Large intestine (tissue), 3 donors: Measurements from ENCODE around the gene HUS1B. TPM values are rescaled to one million over a fixed set of nuclear protein-coding genes. Genes with fewer than 3 reads are reported as not detected.
A peak's percentile ranks its signal among the peaks of the same experiment; 100 is the strongest.

Experiments
- DNase-seq, 2 donors: peaks; one replicate each; pipeline versions ENCODE4 v3.0.0 to v3.0.0-alpha.2; 2013
- H3K27ac ChIP-seq: one replicate; pipeline ENCODE4 v1.5.1; 2013; ENCODE audit warnings: low read length
- H3K27me3 ChIP-seq: 2 replicates; pipeline ENCODE4 v1.6.1; 2013; ENCODE audit warnings: low read length; ENCODE audit not compliant: control insufficient read depth, insufficient read depth
- H3K36me3 ChIP-seq: 2 replicates; pipeline ENCODE4 v1.6.1; 2013; ENCODE audit warnings: low read length; ENCODE audit not compliant: control insufficient read depth, insufficient read depth
- H3K4me1 ChIP-seq: one replicate; pipeline ENCODE4 v1.6.1; 2013; ENCODE audit warnings: low read length; ENCODE audit not compliant: control insufficient read depth, insufficient read depth
- H3K4me3 ChIP-seq: one replicate; pipeline ENCODE4 v1.5.1; 2013; ENCODE audit warnings: low read length
- H3K9me3 ChIP-seq: one replicate; pipeline ENCODE4 v1.6.1; 2013; ENCODE audit warnings: mild to moderate bottlenecking, low read depth, low read length, moderate library complexity; ENCODE audit not compliant: control insufficient read depth
- WGBS: methylation state at CpG from one replicate; pipeline ENCODE4 v1.1.5; 2013; ENCODE audit warnings: low lambda C conversion rate; ENCODE audit not compliant: insufficient coverage; 5-methylcytosine and 5-hydroxymethylcytosine counted together
- polyA plus RNA-seq: library from polyadenylated mRNA; unstranded; fragments of 120-200 nt; gene quantifications from one replicate; pipeline ENCODE4 v1.2.1, GENCODE V29; 2013

Gene HUS1B
- polyA plus RNA-seq, 1 donor = 0.34 TPM

DNA sequence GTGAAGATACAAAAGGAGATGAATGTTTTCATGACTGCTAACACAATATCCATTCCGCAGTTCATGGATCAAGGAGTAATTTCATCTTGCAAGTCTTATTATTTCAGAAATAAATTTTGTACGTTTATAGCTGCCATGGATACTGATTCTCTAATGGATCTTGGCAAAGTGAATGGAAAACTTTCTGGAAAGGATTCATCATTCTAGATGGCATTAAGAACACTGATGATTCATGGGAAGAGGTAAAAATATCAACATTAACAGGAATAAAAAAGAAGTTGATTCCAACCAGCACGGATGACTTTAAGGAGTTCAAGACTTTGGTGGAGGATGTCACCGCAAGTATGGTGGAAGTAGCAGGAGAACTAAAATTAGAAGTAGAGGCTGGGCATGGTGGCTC lies 2.8 kb downstream of the HUS1B start:
- no peak for DNase-seq
- Histone ChIP-seq H3K4me3 (no peak overlapping the region), H3K9me3 (peaks cover 8% of the 10 kb centered on the region), H3K27ac (no peak overlapping the region), H3K27me3 (no peaks in the 10 kb centered on the region), H3K4me1 (no peaks in the 10 kb centered on the region), H3K36me3 (peaks cover 5% of the 10 kb centered on the region)
- WGBS = 91% methylated on average over 4 of the region's 4 CpGs

DNA sequence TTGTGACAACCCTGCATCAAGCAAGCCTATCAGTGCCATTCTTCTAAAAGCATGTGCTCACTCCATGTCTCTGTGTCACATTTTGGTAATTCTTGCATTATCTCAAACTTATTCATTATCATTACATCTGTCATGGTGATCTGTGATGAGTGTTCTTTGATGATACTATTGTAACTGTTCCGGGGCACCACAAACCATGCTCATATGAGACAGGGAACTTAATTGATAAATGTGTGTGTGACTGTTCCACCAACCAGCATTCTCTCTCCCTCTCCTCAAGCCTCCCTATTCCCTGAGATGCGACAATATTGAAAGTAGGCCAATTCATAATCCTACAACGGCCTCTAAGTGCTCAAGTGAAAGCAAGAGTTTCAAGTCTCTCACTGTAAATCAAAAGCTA lies 4.0 kb downstream of the HUS1B start:
- DNase-seq = no peak
- no CpG with 5 or more reads among the region's 3 CpGs for WGBS
- H3K27me3 ChIP-seq = no peaks in the 10 kb centered on the region
- H3K4me3 ChIP-seq = no peak overlapping the region
- no peak overlapping the region for H3K27ac ChIP-seq
- H3K4me1 ChIP-seq = no peaks in the 10 kb centered on the region
- H3K36me3 ChIP-seq = peaks cover 5% of the 10 kb centered on the region
- peaks cover 8% of the 10 kb centered on the region for H3K9me3 ChIP-seq

DNA sequence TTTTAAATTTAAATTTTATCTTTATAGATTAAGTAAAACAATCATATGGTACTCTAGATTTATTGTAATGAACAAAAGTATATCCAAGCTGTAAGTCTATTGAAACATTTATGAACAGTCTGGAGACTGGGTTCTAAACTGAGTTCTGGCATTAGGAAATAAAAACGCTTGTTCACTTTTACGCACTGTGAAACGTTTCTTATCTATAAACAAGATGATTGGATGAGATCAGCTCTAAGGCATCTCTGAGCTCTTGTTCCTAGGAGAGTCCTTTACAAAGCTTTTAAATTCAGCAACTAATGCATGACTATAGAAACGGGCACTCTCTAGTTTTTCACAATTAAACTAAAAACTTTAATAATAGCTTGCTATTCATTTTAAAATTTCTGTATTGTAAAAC lies 6.8 kb downstream of the HUS1B start:
- Histone ChIP-seq H3K9me3 (no peaks in the 10 kb centered on the region), H3K4me3 (no peak overlapping the region), H3K4me1 (no peaks in the 10 kb centered on the region), H3K27me3 (no peaks in the 10 kb centered on the region), H3K27ac (no peak overlapping the region), H3K36me3 (no peaks in the 10 kb centered on the region)
- DNase-seq = no peak
- 44% methylated on average over 3 of the region's 4 CpGs for WGBS

DNA sequence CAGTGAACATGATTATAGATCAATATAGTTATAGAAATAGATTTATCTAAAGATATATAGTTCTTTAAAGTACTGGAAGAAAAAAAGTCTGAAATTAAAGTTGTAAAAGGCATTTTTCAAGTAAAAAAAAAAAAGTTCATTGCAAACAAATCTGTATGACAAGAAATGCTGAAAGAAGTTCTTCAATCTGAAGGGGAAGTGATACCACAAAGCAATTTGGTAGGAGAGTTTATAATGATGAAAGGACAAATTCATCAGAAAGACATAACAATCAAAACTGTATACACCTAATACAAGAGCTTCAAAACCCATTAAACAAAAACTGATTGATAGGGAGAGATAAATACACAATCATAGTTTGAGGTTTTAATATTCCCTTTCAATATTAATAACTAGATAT lies 14.1 kb downstream of the HUS1B start:
- no peaks in the 10 kb centered on the region for H3K9me3 ChIP-seq
- DNase-seq = no peak
- no peaks in the 10 kb centered on the region for H3K27me3 ChIP-seq
- H3K36me3 ChIP-seq = no peaks in the 10 kb centered on the region
- no peak overlapping the region for H3K4me3 ChIP-seq
- no peaks in the 10 kb centered on the region for H3K4me1 ChIP-seq
- no peak overlapping the region for H3K27ac ChIP-seq

DNA sequence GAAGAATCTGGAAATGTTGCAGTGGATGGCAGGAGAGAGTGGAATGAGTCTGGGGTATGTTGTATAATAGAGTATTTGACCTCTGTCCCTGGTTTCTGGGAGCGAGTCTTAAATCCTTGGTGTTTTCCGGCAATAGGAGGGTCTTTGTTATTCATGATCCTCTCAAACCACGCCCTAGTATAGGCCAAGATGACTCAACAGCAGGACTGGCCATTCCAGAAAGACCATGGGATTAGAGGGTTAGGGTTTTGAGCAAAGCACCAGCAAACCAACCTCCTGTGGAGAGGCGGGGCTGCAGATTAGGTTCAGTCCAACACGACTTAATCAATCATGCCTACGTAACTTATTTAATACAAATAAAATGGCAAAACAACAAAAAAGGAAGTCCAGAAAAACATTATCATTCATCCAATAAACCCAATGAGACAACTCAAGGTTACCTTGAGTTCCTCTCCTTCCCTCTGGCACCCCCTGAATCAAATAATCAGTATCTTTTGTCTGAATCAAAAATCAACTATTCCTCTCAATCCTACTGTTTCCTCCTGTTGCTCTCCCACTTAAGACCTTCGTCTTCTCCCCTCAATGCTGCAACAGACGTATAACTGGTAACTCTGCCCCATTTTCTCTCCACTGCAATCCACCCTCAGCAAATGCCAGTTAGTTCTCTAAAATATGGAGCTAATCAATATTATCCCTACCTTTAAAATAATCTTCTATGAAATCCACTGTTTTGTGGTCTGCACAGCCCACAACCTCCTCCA lies 15.5 kb downstream of the HUS1B start:
- no CpG with 5 or more reads among the region's 8 CpGs for WGBS
- Histone ChIP-seq H3K9me3 (no peaks in the 10 kb centered on the region), H3K27me3 (no peaks in the 10 kb centered on the region)

DNA sequence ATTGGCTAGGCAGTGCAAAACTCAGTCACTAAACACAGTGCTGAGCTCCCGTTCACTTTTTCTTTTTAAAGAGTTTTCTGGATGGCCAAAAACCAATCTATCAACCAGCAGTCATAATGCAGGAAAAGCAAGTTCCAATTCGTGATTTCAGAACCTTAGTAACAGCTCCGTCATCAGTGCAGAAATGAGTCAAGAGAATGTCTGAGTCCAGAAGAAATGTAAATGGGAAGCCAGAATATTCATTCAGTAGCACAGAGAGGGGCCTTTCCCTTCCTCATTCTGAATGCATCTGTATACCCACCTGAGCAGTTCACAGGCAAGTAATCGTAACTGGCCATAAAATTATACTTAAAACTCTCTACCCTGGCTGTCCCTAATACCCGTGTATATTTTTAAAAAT lies 20.4 kb downstream of the HUS1B start:
- no peaks in the 10 kb centered on the region for H3K4me1 ChIP-seq
- 93% methylated on average over 3 of the region's 5 CpGs for WGBS
- H3K4me3 ChIP-seq = no peak overlapping the region
- H3K9me3 ChIP-seq = no peaks in the 10 kb centered on the region
- peaks cover 11% of the 10 kb centered on the region for H3K36me3 ChIP-seq
- no peak for DNase-seq
- no peak overlapping the region for H3K27ac ChIP-seq
- no peaks in the 10 kb centered on the region for H3K27me3 ChIP-seq

More for the DNA sequence above, 15.5 kb downstream of the HUS1B start:
- Histone ChIP-seq H3K4me3 (no peak overlapping the region), H3K4me1 (no peaks in the 10 kb centered on the region), H3K36me3 (peaks cover 9% of the 10 kb centered on the region), H3K27ac (no peak overlapping the region)
- DNase-seq = no peak

DNA sequence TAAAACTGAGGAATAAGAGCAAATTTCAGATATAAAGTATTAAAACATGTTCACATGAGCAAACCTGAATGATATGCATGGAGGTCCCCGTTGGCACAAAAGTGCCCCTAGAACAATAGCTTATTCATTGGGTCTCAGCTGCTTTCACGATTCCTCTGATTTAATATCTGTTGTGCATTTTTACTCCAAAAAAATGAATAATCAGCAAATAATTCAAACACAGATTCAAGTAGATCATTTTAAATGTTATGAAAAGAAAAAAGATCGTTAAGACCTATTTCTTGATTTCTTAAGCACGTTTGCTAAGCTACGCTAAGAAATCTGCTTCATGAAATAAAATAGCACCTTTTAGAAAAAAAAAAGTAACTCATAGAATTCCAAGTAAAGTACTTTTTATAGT lies 21.7 kb downstream of the HUS1B start:
- no peaks in the 10 kb centered on the region for H3K9me3 ChIP-seq
- H3K27me3 ChIP-seq = no peaks in the 10 kb centered on the region
- H3K36me3 ChIP-seq = peaks cover 13% of the 10 kb centered on the region
- 94% methylated on average over 4 of the region's 5 CpGs for WGBS
- no peak overlapping the region for H3K4me3 ChIP-seq
- no peak for DNase-seq
- H3K27ac ChIP-seq = no peak overlapping the region
- H3K4me1 ChIP-seq = no peaks in the 10 kb centered on the region

DNA sequence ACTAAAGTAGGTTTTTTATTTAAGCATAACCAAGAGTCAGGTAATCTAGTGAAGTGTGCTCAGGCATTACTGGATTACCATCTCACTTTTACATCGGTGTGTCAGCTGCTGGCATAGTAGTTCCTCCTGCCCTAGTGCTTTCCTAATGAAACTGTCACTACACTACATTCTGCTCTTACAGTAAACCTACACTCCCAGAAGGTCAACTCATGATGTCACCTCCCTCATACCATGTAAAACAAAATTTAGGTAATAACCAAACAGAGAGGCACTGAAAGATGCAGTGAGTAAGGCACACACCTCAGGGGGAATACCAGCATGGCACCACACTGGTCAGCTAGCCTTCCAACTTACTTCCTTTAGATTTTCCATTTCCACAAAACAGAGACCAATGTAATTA lies 23.3 kb downstream of the HUS1B start:
- no CpG with 5 or more reads among the region's 1 CpG for whole genome bisulfite sequencing
- Histone ChIP-seq H3K27me3 (no peaks in the 10 kb centered on the region), H3K9me3 (no peaks in the 10 kb centered on the region), H3K4me3 (no peak overlapping the region), H3K4me1 (no peaks in the 10 kb centered on the region), H3K36me3 (peaks cover 16% of the 10 kb centered on the region), H3K27ac (no peak overlapping the region)
- no peak for DNase-seq

DNA sequence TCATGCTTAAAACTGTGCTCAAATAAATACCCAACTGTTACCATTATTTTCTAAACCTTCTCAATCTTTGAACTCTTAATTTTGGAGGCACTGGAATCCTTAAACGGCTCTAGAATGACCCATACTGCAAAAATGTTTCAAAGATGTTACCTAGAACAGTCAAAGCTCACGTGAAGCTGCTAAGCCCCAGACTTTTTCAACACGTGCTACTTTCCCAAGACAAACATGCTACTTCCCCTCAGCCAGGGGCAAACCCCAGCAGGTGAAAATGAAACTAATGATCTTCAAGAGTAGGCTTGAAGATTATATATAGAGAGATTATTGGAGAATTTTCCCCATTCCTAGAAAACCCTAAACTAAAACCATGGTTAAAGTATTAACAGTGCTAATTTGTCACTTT lies 28.1 kb downstream of the HUS1B start:
- no peaks in the 10 kb centered on the region for H3K4me1 ChIP-seq
- no peaks in the 10 kb centered on the region for H3K27me3 ChIP-seq
- H3K36me3 ChIP-seq = peaks cover 7% of the 10 kb centered on the region
- H3K4me3 ChIP-seq = no peak overlapping the region
- no peak overlapping the region for H3K27ac ChIP-seq
- no peak for DNase-seq
- H3K9me3 ChIP-seq = no peaks in the 10 kb centered on the region
- WGBS = no CpG with 5 or more reads among the region's 3 CpGs

DNA sequence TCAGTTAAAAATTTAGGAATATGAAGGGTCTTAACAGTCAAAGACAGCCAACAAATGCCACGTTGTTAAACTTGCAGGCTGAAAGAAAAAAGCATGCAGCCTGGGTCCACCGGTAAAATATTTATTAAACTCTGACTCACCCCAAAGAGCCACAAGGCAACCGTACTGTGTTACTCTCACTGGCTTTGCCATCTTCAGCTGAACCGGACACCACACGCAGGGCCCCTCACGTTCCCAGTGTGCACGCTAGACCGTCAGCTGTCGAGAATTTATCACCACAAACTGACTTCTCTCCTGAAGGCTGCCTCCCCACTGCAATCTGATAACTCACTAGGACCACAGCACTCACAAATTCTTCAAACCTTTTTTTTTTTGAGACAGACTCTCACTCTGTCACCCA lies 30.7 kb downstream of the HUS1B start:
- Histone ChIP-seq H3K9me3 (no peaks in the 10 kb centered on the region), H3K36me3 (peaks cover 13% of the 10 kb centered on the region), H3K27ac (no peak overlapping the region), H3K27me3 (no peaks in the 10 kb centered on the region), H3K4me3 (no peak overlapping the region), H3K4me1 (no peaks in the 10 kb centered on the region)
- no CpG with 5 or more reads among the region's 9 CpGs for WGBS
- no peak for DNase-seq

DNA sequence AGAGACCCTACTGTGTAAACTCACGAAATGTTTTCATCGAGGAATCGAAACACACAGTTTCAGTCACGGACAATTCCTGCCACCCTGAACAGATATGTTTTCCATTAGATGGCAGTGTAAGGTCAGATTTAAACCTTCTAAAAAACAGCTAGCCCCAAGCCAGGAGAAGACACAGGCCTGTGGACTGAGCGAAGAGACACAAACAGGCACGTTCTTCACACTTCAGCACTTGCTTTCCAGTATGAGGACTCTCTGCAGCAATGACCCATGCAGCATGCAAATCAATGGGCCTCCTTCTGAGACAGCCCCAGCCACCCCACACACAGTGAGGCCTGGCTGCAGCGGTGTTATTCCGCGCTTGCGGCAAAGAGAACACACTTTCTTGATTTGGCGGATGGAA lies 31.9 kb downstream of the HUS1B start:
- WGBS = 100% methylated on average over 1 of the region's 11 CpGs
- Histone ChIP-seq H3K9me3 (no peaks in the 10 kb centered on the region), H3K36me3 (peaks cover 19% of the 10 kb centered on the region), H3K4me1 (no peaks in the 10 kb centered on the region), H3K27ac (peak overlapping the region; percentile 38), H3K27me3 (no peaks in the 10 kb centered on the region), H3K4me3 (no peak overlapping the region)
- DNase-seq = peak; percentile 17 to 34
